PC-9 (cell line): Measurements from ENCODE around the gene HMX2. TPM values are rescaled to one million over a fixed set of nuclear protein-coding genes. Genes with fewer than 3 reads are reported as not detected.

ENCODE experiments used
- BruUV-seq: library from RNA; stranded (reverse); fragments of 400-500 nt; replicated peaks from 2 replicates; lab custom pipeline; 2021; lab: Mats Ljungman, UMichigan
- CTCF ChIA-PET: fragments of 300-600 bp; sonication (Branson Sonifier 250); formaldehyde crosslinking; loops from one replicate; lab custom pipeline; 2022; ENCODE audit warnings: antibody characterized with exemption; lab: Charles Lee
- POLR2A ChIA-PET: fragments of 300-600 bp; sonication (Branson Sonifier 250); formaldehyde crosslinking; loops from one replicate; lab custom pipeline; 2022; ENCODE audit warnings: antibody characterized with exemption; ENCODE audit not compliant: unreplicated experiment; lab: Charles Lee
- DNase-seq, 2 experiments: peaks; one replicate each; pipeline versions ENCODE4 v3.0.0 to v3.0.0-alpha.2; 2015 to 2022; ENCODE audit warnings: mixed read lengths in 1 of 2
- H2AFZ ChIP-seq: fragments of 200-600 bp; sonication (generic); 2 replicates; pipeline ENCODE4 v1.8.1; 2017; ENCODE audit warnings: antibody characterized with exemption
- H3F3A ChIP-seq: fragments of 200-600 bp; sonication (generic); 2 replicates; pipeline ENCODE4 v1.8.1; 2017; ENCODE audit warnings: antibody characterized with exemption, mild to moderate bottlenecking, low read depth; ENCODE audit not compliant: insufficient read depth
- H3K27ac ChIP-seq: fragments of 200-600 bp; sonication (generic); 2 replicates; pipeline ENCODE4 v1.6.1; 2016; ENCODE audit warnings: mixed run types
- H3K27me3 ChIP-seq: fragments of 200-600 bp; sonication (generic); 2 replicates; pipeline ENCODE4 v1.6.1; 2016; ENCODE audit warnings: low read depth, mixed run types; ENCODE audit not compliant: insufficient read depth
- H3K36me3 ChIP-seq: fragments of 200-600 bp; sonication (generic); 2 replicates; pipeline ENCODE4 v1.6.1; 2016; ENCODE audit warnings: low read depth, mixed run types
- H3K4me1 ChIP-seq: fragments of 200-600 bp; sonication (generic); replicated peaks from 2 replicates; pipeline ENCODE4 v1.6.1; 2016; ENCODE audit warnings: mixed run types; ENCODE audit not compliant: insufficient read depth
- H3K4me2 ChIP-seq: fragments of 200-600 bp; sonication (generic); 2 replicates; pipeline ENCODE4 v1.6.1; 2017; ENCODE audit warnings: mixed run types
- H3K4me3 ChIP-seq: fragments of 200-600 bp; sonication (generic); 2 replicates; pipeline ENCODE4 v1.6.1; 2016; ENCODE audit warnings: mixed run types
- H3K79me2 ChIP-seq: fragments of 200-600 bp; sonication (generic); 2 replicates; pipeline ENCODE4 v1.6.1; 2017; ENCODE audit warnings: low read depth, mixed run types
- H3K9me2 ChIP-seq: fragments of 200-600 bp; sonication (generic); 2 replicates; pipeline ENCODE4 v1.8.1; 2017; ENCODE audit warnings: mild to moderate bottlenecking; ENCODE audit not compliant: insufficient read depth
- H3K9me3 ChIP-seq: fragments of 200-600 bp; sonication (generic); 2 replicates; pipeline ENCODE4 v1.8.1; 2016; ENCODE audit warnings: low read depth; ENCODE audit not compliant: insufficient read depth
- H4K20me1 ChIP-seq: fragments of 200-600 bp; sonication (generic); 2 replicates; pipeline ENCODE4 v1.8.1; 2017; ENCODE audit not compliant: insufficient read depth
- CTCF ChIP-seq: fragments of 200-600 bp; sonication (generic); conservative IDR thresholded peaks from 2 replicates; pipeline ENCODE4 v1.6.1; 2017; ENCODE audit warnings: mixed run types, antibody characterized with exemption, mild to moderate bottlenecking, moderate library complexity
- EZH2 ChIP-seq: fragments of 200-600 bp; sonication (generic); IDR thresholded peaks from 2 replicates; pipeline ENCODE4 v1.8.0; 2017; ENCODE audit warnings: antibody characterized with exemption, low read depth
- intact Hi-C: fragments of 100-400 bp; cut with micrococcal nuclease; formaldehyde crosslinking; loops from one replicate; pipeline ENCODE4 v1.10.0; 2022; ENCODE audit not compliant: unreplicated experiment
- total RNA-seq: library from RNA; stranded (reverse); gene quantifications from 2 replicates; pipeline ENCODE4 v1.2.3, GENCODE V29; 2021

HMX2 gene
- total RNA-seq, 1 experiment from 2014 or later, result not detected

- BruUV-seq, result no TSS peak
- no peaks in the 10 kb centered on the region for H3K27me3 ChIP-seq
- intact Hi-C loops, result no loop called here
- H3K9me3 ChIP-seq, result no peaks in the 10 kb centered on the region
- no peak overlapping the region for H3K4me2 ChIP-seq
- no peak for DNase-seq
- no peaks in the 10 kb centered on the region for H3K4me1 ChIP-seq
- H2AFZ ChIP-seq, result no peak overlapping the region
- H3K27ac ChIP-seq, result no peak overlapping the region
- H3K36me3 ChIP-seq, result no peaks in the 10 kb centered on the region
- ChIA-PET CTCF (no interaction called here), POLR2A (no interaction called here)
- H3K9me2 ChIP-seq, result no peaks in the 10 kb centered on the region
- H3K4me3 ChIP-seq, result no peak overlapping the region
- TF ChIP-seq CTCF (no peak), EZH2 (no peak)
- H4K20me1 ChIP-seq, result no peaks in the 10 kb centered on the region
- H3K79me2 ChIP-seq, result no peaks in the 10 kb centered on the region
- H3F3A ChIP-seq, result no peaks in the 10 kb centered on the region
These were observed 32.5 kb downstream of the HMX2 start for GRCh38 chr10:123180101-123181090.

- Histone ChIP-seq H3F3A (no peaks in the 10 kb centered on the region), H4K20me1 (no peaks in the 10 kb centered on the region), H2AFZ (no peak overlapping the region), H3K9me2 (no peaks in the 10 kb centered on the region), H3K27me3 (no peaks in the 10 kb centered on the region), H3K4me2 (no peak overlapping the region), H3K4me1 (no peaks in the 10 kb centered on the region), H3K36me3 (no peaks in the 10 kb centered on the region), H3K9me3 (no peaks in the 10 kb centered on the region), H3K4me3 (no peak overlapping the region), H3K79me2 (no peaks in the 10 kb centered on the region), H3K27ac (no peak overlapping the region)
- TF ChIP-seq CTCF (no peak), EZH2 (no peak)
- no peak for DNase-seq
- no TSS peak for BruUV-seq
- intact Hi-C loops, result no loop called here
- ChIA-PET POLR2A (no interaction called here), CTCF (no interaction called here)
These were observed 35.8 kb downstream of the HMX2 start for GRCh38 chr10:123183724-123184123.

DNA sequence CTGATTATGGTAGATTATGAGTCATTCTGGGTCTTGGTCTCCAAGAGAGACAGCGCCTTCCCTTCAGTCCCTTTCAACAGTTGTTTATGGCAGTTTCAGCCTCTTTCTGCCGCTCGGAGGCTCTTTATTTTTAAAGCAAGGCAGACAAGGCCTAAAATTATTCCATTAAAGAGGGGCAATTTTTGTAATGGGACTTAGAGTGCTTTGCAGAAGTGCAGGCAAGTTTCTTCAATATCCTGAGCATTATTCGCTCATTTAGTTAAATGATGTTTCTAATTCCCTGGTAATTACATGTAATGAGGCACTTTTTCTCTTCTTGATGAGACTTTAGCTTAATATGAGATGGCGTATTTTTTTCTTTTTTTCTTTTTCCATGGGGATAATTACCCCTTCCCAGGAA is 39.8 kb downstream of the HMX2 start:
- no TSS peak for BruUV-seq
- CTCF ChIA-PET, result no interaction called here
- POLR2A ChIA-PET, result no interaction called here

More for the DNA sequence above, 39.8 kb downstream of the HMX2 start:
- no peaks in the 10 kb centered on the region for H3K79me2 ChIP-seq
- no peak overlapping the region for H3K4me3 ChIP-seq
- no peak overlapping the region for H3K4me2 ChIP-seq
- no peaks in the 10 kb centered on the region for H3K9me3 ChIP-seq
- no peak overlapping the region for H2AFZ ChIP-seq
- H3K36me3 ChIP-seq, result no peaks in the 10 kb centered on the region
- DNase-seq, result no peak
- H4K20me1 ChIP-seq, result no peaks in the 10 kb centered on the region
- H3K9me2 ChIP-seq, result no peaks in the 10 kb centered on the region
- no peaks in the 10 kb centered on the region for H3K4me1 ChIP-seq
- H3F3A ChIP-seq, result no peaks in the 10 kb centered on the region
- TF ChIP-seq EZH2, result no peak
- TF ChIP-seq CTCF, result no peak
- no peak overlapping the region for H3K27ac ChIP-seq
- H3K27me3 ChIP-seq, result no peaks in the 10 kb centered on the region
- intact Hi-C loops, result no loop called here
